Measurements from ENCODE around the gene C6orf89.

DNA sequence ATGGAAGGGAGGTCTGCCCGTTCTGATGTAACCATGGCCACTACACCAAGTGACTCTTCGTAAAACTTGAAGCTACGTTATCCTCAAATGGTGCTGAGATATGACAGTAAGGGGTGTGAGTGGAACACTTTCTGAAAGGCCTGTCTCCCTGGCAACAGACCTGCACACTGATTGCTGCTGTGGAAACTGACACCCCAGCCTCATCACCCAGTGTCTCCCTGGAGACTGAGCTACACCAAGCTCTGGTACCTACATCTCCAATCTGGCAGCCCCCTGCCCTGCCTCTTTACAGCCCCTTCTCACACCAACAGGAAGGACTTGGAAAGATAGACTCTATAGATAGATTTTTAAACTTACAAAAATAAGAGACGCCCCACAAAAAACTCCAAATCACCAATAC, 82.0 kb downstream of the C6orf89 start:
- TF ChIP-seq NR3C1 (IDR thresholded peaks at IDR 0.05): no peak
- TF ChIP-seq, protein P1, sequence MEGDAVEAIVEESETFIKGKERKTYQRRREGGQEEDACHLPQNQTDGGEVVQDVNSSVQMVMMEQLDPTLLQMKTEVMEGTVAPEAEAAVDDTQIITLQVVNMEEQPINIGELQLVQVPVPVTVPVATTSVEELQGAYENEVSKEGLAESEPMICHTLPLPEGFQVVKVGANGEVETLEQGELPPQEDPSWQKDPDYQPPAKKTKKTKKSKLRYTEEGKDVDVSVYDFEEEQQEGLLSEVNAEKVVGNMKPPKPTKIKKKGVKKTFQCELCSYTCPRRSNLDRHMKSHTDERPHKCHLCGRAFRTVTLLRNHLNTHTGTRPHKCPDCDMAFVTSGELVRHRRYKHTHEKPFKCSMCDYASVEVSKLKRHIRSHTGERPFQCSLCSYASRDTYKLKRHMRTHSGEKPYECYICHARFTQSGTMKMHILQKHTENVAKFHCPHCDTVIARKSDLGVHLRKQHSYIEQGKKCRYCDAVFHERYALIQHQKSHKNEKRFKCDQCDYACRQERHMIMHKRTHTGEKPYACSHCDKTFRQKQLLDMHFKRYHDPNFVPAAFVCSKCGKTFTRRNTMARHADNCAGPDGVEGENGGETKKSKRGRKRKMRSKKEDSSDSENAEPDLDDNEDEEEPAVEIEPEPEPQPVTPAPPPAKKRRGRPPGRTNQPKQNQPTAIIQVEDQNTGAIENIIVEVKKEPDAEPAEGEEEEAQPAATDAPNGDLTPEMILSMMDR (IDR thresholded peaks at IDR 0.05): no peak
- no peak for TF ChIP-seq EP300 (IDR thresholded peaks at IDR 0.05)
- no peak for TF ChIP-seq JUNB (IDR thresholded peaks at IDR 0.05)
- TF ChIP-seq, protein P2, sequence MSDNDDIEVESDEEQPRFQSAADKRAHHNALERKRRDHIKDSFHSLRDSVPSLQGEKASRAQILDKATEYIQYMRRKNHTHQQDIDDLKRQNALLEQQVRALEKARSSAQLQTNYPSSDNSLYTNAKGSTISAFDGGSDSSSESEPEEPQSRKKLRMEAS (IDR thresholded peaks at IDR 0.05): no peak
- TF ChIP-seq CEBPB (IDR thresholded peaks at IDR 0.05): no peak
- no peak for TF ChIP-seq PBX3 (IDR thresholded peaks at IDR 0.05)
- TF ChIP-seq POLR2A (IDR thresholded peaks at IDR 0.05; ENCODE audit: low read length): no peak
- no peak for TF ChIP-seq TP53 (CRISPR knock-in tag; IDR thresholded peaks at IDR 0.05)
- no peak for TF ChIP-seq BHLHE40 (IDR thresholded peaks at IDR 0.05; ENCODE audit: low read depth, low read length)
- TF ChIP-seq CHD2 (IDR thresholded peaks at IDR 0.05; ENCODE audit: low read length, partially characterized antibody): no peak
- TF ChIP-seq SMC3 (IDR thresholded peaks at IDR 0.05): no peak
